ENCODE measurements around the gene GALNT15. TPM values are rescaled to one million over a fixed set of nuclear protein-coding genes. Genes with fewer than 3 reads are reported as not detected.

Gene GALNT15
- total and polyA plus RNA-seq, 2 donors from 2014 or later, result 5.5 to 39.9 TPM

- no peaks in the 10 kb centered on the region for H3K4me1 ChIP-seq (ENCODE audit: control insufficient read depth in 2 of 3, insufficient read depth in 2 of 3, low read depth in 1 of 3, low read length in 3 of 3)
- intact Hi-C loops (cut with DNase I), result no loop called here
- no peaks in the 10 kb centered on the region for H3K9me3 ChIP-seq (ENCODE audit: control insufficient read depth in 2 of 3, insufficient read depth in 1 of 3, low read length in 3 of 3)
- FAIRE-seq (no peak), DNase-seq (no peak)
- H3K36me3 ChIP-seq (ENCODE audit: control insufficient read depth in 2 of 3, insufficient read depth in 3 of 3, low read length in 3 of 3), result peaks cover 2 to 8% (median 4%) of the 10 kb centered on the region in 3 donors
- H3K27ac ChIP-seq (ENCODE audit: low read depth in 2 of 2, low read length in 2 of 2), result no peak overlapping the region
- TF ChIP-seq CTCF (IDR thresholded peaks at IDR 0.05; ENCODE audit: borderline replicate concordance, extremely low read depth, insufficient read depth), result no peak
- no peak overlapping the region for H3K9ac ChIP-seq (ENCODE audit: low read length in 3 of 3)
- no peak overlapping the region for H3K4me3 ChIP-seq (ENCODE audit: low read length in 3 of 3)
- H3K27me3 ChIP-seq (ENCODE audit: control insufficient read depth, insufficient read depth, low read length), result no peaks in the 10 kb centered on the region
Observed at GRCh38 chr3:16258177-16258576, 83.7 kb downstream of the GALNT15 start.

GRCh38 chr3:16258866-16259265, 84.4 kb downstream of the GALNT15 start:
- Histone ChIP-seq H3K36me3 (ENCODE audit: control insufficient read depth in 2 of 3, insufficient read depth in 3 of 3, low read length in 3 of 3) (peaks cover 2 to 8% (median 4%) of the 10 kb centered on the region in 3 donors), H3K9ac (ENCODE audit: low read length in 3 of 3) (no peak overlapping the region), H3K4me1 (ENCODE audit: control insufficient read depth in 2 of 3, insufficient read depth in 2 of 3, low read depth in 1 of 3, low read length in 3 of 3) (peaks cover 0 to under 1% (median 0%) of the 10 kb centered on the region in 3 donors), H3K27me3 (ENCODE audit: control insufficient read depth, insufficient read depth, low read length) (no peaks in the 10 kb centered on the region), H3K9me3 (ENCODE audit: control insufficient read depth in 2 of 3, insufficient read depth in 1 of 3, low read length in 3 of 3) (no peaks in the 10 kb centered on the region), H3K27ac (ENCODE audit: low read depth in 2 of 2, low read length in 2 of 2) (no peak overlapping the region), H3K4me3 (ENCODE audit: low read length in 3 of 3) (no peak overlapping the region)
- no peak for DNase-seq
- TF ChIP-seq CTCF (IDR thresholded peaks at IDR 0.05; ENCODE audit: borderline replicate concordance, extremely low read depth, insufficient read depth), result no peak
- no peak for FAIRE-seq
- intact Hi-C loops (cut with DNase I), result no loop called here

- peaks cover 2 to 8% (median 4%) of the 10 kb centered on the region in 3 donors for H3K36me3 ChIP-seq (ENCODE audit: control insufficient read depth in 2 of 3, insufficient read depth in 3 of 3, low read length in 3 of 3)
- no peak for TF ChIP-seq CTCF (IDR thresholded peaks at IDR 0.05; ENCODE audit: borderline replicate concordance, extremely low read depth, insufficient read depth)
- intact Hi-C loops (cut with DNase I), result no loop called here
- DNase-seq, result no peak
- peaks cover 0 to 3% (median 0%) of the 10 kb centered on the region in 3 donors for H3K4me1 ChIP-seq (ENCODE audit: control insufficient read depth in 2 of 3, insufficient read depth in 2 of 3, low read depth in 1 of 3, low read length in 3 of 3)
- H3K9me3 ChIP-seq (ENCODE audit: control insufficient read depth in 2 of 3, insufficient read depth in 1 of 3, low read length in 3 of 3), result no peaks in the 10 kb centered on the region
- FAIRE-seq, result no peak
- no peak overlapping the region for H3K27ac ChIP-seq (ENCODE audit: low read depth in 2 of 2, low read length in 2 of 2)
- H3K9ac ChIP-seq (ENCODE audit: low read length in 3 of 3), result no peak overlapping the region
- no peaks in the 10 kb centered on the region for H3K27me3 ChIP-seq (ENCODE audit: control insufficient read depth, insufficient read depth, low read length)
- no peak overlapping the region for H3K4me3 ChIP-seq (ENCODE audit: low read length in 3 of 3)
Observed at GRCh38 chr3:16260046-16260445, 85.6 kb downstream of the GALNT15 start.

- Histone ChIP-seq H3K4me1 (ENCODE audit: control insufficient read depth in 2 of 3, insufficient read depth in 2 of 3, low read depth in 1 of 3, low read length in 3 of 3) (peaks cover 0 to 3% (median 3%) of the 10 kb centered on the region in 3 donors), H3K36me3 (ENCODE audit: control insufficient read depth in 2 of 3, insufficient read depth in 3 of 3, low read length in 3 of 3) (peaks cover 2 to 8% (median 4%) of the 10 kb centered on the region in 3 donors), H3K27ac (ENCODE audit: low read depth in 2 of 2, low read length in 2 of 2) (no peak overlapping the region), H3K9me3 (ENCODE audit: control insufficient read depth in 2 of 3, insufficient read depth in 1 of 3, low read length in 3 of 3) (no peaks in the 10 kb centered on the region), H3K27me3 (ENCODE audit: control insufficient read depth, insufficient read depth, low read length) (no peaks in the 10 kb centered on the region), H3K4me3 (ENCODE audit: low read length in 3 of 3) (no peak overlapping the region), H3K9ac (ENCODE audit: low read length in 3 of 3) (no peak overlapping the region)
- intact Hi-C loops (cut with DNase I), result no loop called here
- FAIRE-seq (no peak), DNase-seq (no peak)
- no peak for TF ChIP-seq CTCF (IDR thresholded peaks at IDR 0.05; ENCODE audit: borderline replicate concordance, extremely low read depth, insufficient read depth)
Observed at GRCh38 chr3:16262174-16262573, 87.7 kb downstream of the GALNT15 start.
